ENCODE results near the gene ZFP62.
A peak's percentile ranks its signal among the peaks of the same experiment; 100 is the strongest.
"Not testable (repeated sequence)": the region's sequence is repeated elsewhere in the genome, so short reads cannot be mapped to it uniquely, and the experiment has no call there.

The ZFP62 gene

GRCh38 chr5:180860887-180861822 lies at the start of gene ZFP62:
TSS of gene ZFP62 (minus strand) at chr5:180861276. CDS start at chr5:180861219, 57 bp downstream.
- DNase-seq: peak; percentile 80 to 82

- no peak for DNase-seq
Measured at GRCh38 chr5:180910735-180911134, 49.7 kb upstream of the ZFP62 start.

- no peak for DNase-seq
Measured at GRCh38 chr5:180910182-180910581, 49.1 kb upstream of the ZFP62 start.

- DNase-seq: no peak
Measured at GRCh38 chr5:180909782-180910181, 48.7 kb upstream of the ZFP62 start.

GRCh38 chr5:180908998-180909731 lies 48.1 kb upstream of the ZFP62 start:
- DNase-seq: no peak

- DNase-seq: no peak
Measured at GRCh38 chr5:180908400-180908799, 47.3 kb upstream of the ZFP62 start.

GRCh38 chr5:180901319-180902009 lies 40.4 kb upstream of the ZFP62 start:
- no peak for DNase-seq

GRCh38 chr5:180900178-180900577 lies 39.1 kb upstream of the ZFP62 start:
- DNase-seq: no peak

GRCh38 chr5:180898621-180899246 lies 37.7 kb upstream of the ZFP62 start, which contains the start of gene BTNL8:
TSS of gene BTNL8 (plus strand) at chr5:180899159. CDS start at chr5:180899311, 152 bp downstream.
- no peak for DNase-seq

- not testable (repeated sequence) for DNase-seq
Measured at GRCh38 chr5:180895330-180895729, 34.3 kb upstream of the ZFP62 start.

GRCh38 chr5:180889381-180889780 lies 28.3 kb upstream of the ZFP62 start:
- no peak for DNase-seq

- not testable (repeated sequence) for DNase-seq
Measured at GRCh38 chr5:180885845-180886529, 24.9 kb upstream of the ZFP62 start.

- no peak for DNase-seq
Measured at GRCh38 chr5:180875860-180876426, 14.9 kb upstream of the ZFP62 start.

- DNase-seq: no peak
Measured at GRCh38 chr5:180874804-180875582, 13.9 kb upstream of the ZFP62 start.

GRCh38 chr5:180873615-180874520 lies 12.8 kb upstream of the ZFP62 start:
- no peak for DNase-seq

GRCh38 chr5:180872419-180872818 lies 11.3 kb upstream of the ZFP62 start:
- DNase-seq: no peak

- no peak for DNase-seq
Measured at GRCh38 chr5:180870276-180871068, 9.4 kb upstream of the ZFP62 start.

GRCh38 chr5:180869587-180869986 lies 8.5 kb upstream of the ZFP62 start:
- no peak for DNase-seq

GRCh38 chr5:180868960-180869359 lies 7.9 kb upstream of the ZFP62 start:
- DNase-seq: peak; percentile 45 to 65
